SH-SY5Y (cell line): ENCODE data around the gene CCNJ.

Source experiments
- GATA2 ChIP-seq: IDR thresholded peaks from 2 replicates; pipeline ENCODE4 v1.6.1; 2011; ENCODE audit warnings: mild to moderate bottlenecking, low read depth, low read length
- GATA3 ChIP-seq: IDR thresholded peaks from 2 replicates; pipeline ENCODE4 v1.6.1; 2011; ENCODE audit warnings: low read depth, mild to moderate bottlenecking, low read length, moderate library complexity

DNA sequence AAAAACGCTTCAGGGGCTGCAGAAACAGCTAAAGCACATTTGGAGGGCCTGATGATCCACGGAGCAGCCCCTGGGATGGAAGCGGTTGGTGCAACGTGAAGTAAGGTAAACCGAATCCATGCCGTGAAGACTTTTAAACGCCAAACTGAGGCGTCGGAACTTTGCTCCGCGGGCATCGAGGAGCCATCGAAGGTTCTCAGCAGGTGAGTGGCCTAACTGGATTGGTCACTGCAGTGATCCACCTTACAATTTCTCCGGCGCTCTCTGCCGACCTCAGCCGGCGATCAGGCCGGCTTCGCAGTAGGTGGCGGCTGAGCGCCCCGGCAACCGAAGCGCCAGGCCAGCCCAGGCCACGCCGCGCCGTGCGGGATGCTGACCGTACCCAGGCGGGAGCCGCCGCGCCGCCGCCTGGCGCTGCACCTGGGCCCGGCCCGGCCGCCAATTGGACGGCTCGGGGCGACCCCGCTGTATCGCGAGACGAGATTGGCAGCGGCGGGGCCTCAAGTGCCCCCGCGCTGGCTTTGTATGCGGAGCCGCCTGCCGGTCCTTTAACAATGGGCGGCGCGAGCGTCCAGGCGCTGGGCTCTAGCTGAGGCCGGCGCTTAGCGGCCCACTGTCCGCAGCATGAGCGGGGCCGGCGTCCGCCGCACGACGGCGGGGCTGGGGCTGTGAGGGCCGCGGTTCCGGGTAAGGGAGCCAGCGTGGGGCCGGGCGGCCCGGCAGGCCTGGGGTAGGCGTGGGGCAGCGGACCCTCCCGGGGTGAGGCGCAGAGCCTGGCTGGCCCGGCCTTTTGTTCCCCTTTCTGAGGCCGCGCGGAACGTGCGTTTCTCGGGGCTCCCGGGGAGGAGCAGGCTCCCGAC, at the start of gene CCNJ:
- no peak for TF ChIP-seq GATA3
- no peak for TF ChIP-seq GATA2
